ENCODE data around the gene BNC2.

DNA sequence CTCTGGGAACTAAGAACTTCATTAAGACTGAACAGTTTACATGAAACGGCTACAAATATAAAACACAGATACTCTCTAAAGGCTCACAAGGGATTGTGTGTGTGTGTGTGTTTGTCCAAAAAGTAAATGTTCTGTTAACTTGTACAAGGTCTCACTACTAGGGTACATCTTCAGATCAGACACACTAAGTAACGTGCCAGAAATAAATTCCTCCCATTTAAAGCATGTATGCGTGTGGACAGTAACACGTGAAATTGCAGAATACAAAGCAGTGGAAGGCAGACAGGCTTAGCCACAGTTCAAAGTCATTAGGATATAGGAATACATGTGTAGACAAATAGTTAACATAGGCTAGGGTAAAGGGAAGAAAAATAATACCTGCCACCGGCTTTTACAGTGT, 1.8 kb downstream of the BNC2 start:
- TF ChIP-seq, protein P1, sequence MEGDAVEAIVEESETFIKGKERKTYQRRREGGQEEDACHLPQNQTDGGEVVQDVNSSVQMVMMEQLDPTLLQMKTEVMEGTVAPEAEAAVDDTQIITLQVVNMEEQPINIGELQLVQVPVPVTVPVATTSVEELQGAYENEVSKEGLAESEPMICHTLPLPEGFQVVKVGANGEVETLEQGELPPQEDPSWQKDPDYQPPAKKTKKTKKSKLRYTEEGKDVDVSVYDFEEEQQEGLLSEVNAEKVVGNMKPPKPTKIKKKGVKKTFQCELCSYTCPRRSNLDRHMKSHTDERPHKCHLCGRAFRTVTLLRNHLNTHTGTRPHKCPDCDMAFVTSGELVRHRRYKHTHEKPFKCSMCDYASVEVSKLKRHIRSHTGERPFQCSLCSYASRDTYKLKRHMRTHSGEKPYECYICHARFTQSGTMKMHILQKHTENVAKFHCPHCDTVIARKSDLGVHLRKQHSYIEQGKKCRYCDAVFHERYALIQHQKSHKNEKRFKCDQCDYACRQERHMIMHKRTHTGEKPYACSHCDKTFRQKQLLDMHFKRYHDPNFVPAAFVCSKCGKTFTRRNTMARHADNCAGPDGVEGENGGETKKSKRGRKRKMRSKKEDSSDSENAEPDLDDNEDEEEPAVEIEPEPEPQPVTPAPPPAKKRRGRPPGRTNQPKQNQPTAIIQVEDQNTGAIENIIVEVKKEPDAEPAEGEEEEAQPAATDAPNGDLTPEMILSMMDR (CRISPR knock-in tag; IDR thresholded peaks at IDR 0.05), result no peak
- TF ChIP-seq AGO1 (IDR thresholded peaks at IDR 0.05; ENCODE audit: low read depth, low read length, poor library complexity, severe bottlenecking) (no peak), KLF16 (CRISPR knock-in tag; IDR thresholded peaks at IDR 0.05) (no peak), ZNF343 (CRISPR knock-in tag; IDR thresholded peaks at IDR 0.05) (no peak)
- TF ChIP-seq, protein P2, sequence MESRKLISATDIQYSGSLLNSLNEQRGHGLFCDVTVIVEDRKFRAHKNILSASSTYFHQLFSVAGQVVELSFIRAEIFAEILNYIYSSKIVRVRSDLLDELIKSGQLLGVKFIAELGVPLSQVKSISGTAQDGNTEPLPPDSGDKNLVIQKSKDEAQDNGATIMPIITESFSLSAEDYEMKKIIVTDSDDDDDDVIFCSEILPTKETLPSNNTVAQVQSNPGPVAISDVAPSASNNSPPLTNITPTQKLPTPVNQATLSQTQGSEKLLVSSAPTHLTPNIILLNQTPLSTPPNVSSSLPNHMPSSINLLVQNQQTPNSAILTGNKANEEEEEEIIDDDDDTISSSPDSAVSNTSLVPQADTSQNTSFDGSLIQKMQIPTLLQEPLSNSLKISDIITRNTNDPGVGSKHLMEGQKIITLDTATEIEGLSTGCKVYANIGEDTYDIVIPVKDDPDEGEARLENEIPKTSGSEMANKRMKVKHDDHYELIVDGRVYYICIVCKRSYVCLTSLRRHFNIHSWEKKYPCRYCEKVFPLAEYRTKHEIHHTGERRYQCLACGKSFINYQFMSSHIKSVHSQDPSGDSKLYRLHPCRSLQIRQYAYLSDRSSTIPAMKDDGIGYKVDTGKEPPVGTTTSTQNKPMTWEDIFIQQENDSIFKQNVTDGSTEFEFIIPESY (CRISPR knock-in tag; IDR thresholded peaks at IDR 0.05), result no peak
